T-helper 1 cell treated with Interleukin-12 subunit alpha and Interleukin-12 subunit beta and Interleukin-4 antibody, amounts not matched to agents 30 μg/mL and 1 μg/mL, for 36 hours (primary cell): Measurements from ENCODE around the gene TCF12.

Experiments
- H3K27ac Mint-ChIP-seq: one replicate; pipeline ENCODE4 v1.8.0; 2021; ENCODE audit warnings: mild to moderate bottlenecking, mixed read lengths
- H3K27me3 Mint-ChIP-seq: one replicate; pipeline ENCODE4 v1.8.0; 2021; ENCODE audit warnings: low read depth, mixed read lengths
- H3K36me3 Mint-ChIP-seq: one replicate; pipeline ENCODE4 v1.8.0; 2021; ENCODE audit warnings: low read depth, mixed read lengths
- H3K4me1 Mint-ChIP-seq: one replicate; pipeline ENCODE4 v1.8.0; 2021; ENCODE audit warnings: low read depth, mixed read lengths
- H3K4me3 Mint-ChIP-seq: one replicate; pipeline ENCODE4 v1.8.0; 2021; ENCODE audit warnings: mild to moderate bottlenecking, moderate library complexity, mixed read lengths
- H3K9me3 Mint-ChIP-seq: one replicate; pipeline ENCODE4 v1.8.0; 2021; ENCODE audit warnings: mixed read lengths

The TCF12 gene

DNA sequence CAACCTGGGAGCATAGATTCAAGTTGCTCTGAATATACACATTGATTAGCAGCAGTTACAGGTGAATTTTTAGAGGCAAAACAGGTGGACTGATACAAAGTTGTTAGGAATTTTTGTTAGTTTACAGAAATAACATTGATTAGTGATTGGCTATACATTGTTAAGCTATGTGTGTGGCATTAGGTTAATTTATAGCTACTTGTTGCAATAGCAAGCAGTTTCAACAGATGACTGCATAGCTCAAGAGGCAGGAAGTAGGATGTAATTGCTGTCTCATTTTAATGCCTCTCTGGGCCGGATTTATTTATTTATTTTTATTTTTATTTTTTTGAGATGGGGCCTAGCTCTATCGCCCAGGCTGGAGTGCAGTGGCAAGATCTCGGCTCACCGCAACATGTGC lies 99.7 kb downstream of the TCF12 start:
- peaks cover 9% of the 10 kb centered on the region for H3K9me3 Mint-ChIP-seq
- H3K27me3 Mint-ChIP-seq: no peaks in the 10 kb centered on the region
- H3K4me3 Mint-ChIP-seq: no peak overlapping the region
- H3K27ac Mint-ChIP-seq: no peak overlapping the region
- peaks cover 8% of the 10 kb centered on the region for H3K36me3 Mint-ChIP-seq
- H3K4me1 Mint-ChIP-seq: peaks cover 14% of the 10 kb centered on the region

DNA sequence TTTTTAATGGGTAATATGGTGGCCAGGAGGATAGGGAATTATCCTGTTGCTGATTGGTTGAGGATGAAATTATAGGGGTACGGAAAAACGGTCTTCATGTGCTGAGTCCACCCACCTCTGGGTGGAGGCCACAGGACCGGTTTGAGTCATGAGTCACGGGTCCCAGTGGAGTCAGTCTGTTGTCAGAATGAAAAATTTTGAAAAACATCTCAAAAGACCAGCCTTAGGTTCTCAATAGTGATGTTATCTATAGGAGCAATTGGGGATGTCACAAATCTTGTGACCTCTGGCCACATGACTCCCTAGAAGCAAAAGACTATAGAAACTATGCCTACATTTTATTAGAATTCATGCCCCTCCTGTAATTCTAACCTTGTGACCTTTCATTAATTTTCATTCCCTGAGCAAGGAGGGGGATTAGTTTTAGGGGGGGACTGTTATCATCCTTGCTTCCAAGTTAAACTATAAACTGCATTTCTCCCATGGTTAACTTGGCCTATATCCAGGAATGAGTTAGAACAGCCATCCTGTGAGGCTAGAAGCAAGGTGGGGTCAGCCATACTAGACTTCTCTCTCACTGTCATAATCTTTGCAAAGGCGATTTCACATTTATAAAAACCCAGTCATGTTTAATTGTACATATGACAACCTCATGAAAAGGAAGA lies 101.2 kb downstream of the TCF12 start:
- H3K4me3 Mint-ChIP-seq: no peak overlapping the region
- H3K27ac Mint-ChIP-seq: no peak overlapping the region
- no peaks in the 10 kb centered on the region for H3K27me3 Mint-ChIP-seq
- H3K9me3 Mint-ChIP-seq: peaks cover 9% of the 10 kb centered on the region
- peaks cover 8% of the 10 kb centered on the region for H3K36me3 Mint-ChIP-seq
- H3K4me1 Mint-ChIP-seq: peaks cover 17% of the 10 kb centered on the region

DNA sequence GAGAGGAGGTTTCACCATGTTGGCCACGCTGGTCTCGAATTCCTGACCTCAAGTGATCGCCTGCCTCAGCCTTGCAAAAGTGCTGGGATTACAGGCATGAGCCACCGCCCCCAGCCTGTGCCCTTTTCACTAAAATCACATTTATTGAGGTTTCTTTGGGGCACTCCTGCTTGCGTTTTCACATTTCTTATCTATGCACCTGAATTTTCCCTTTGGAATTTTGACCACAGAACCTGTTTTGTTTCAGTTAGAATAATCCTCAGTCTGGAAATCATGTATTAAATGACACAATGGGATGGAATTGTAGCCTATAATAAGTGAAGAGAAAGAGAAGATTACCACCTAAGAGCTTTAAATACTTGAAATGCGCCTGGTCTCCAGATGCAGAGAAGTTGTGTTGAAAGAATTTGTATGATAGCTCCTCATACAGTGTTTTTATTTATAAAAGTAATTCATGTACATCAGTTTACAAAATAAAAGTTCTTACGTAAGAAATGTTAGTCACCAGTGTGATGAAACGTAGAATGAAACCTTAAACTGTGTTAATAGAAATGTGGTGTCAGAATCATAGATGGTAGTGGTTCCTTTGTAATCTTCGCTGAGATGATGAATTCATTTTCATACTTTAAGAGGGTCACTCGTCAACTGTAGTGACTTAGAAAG lies 107.0 kb downstream of the TCF12 start:
- Mint-ChIP-seq H3K27me3 (no peaks in the 10 kb centered on the region), H3K27ac (no peak overlapping the region), H3K4me3 (no peak overlapping the region), H3K4me1 (peaks cover 16% of the 10 kb centered on the region), H3K9me3 (peaks cover 9% of the 10 kb centered on the region), H3K36me3 (peaks cover 10% of the 10 kb centered on the region)

DNA sequence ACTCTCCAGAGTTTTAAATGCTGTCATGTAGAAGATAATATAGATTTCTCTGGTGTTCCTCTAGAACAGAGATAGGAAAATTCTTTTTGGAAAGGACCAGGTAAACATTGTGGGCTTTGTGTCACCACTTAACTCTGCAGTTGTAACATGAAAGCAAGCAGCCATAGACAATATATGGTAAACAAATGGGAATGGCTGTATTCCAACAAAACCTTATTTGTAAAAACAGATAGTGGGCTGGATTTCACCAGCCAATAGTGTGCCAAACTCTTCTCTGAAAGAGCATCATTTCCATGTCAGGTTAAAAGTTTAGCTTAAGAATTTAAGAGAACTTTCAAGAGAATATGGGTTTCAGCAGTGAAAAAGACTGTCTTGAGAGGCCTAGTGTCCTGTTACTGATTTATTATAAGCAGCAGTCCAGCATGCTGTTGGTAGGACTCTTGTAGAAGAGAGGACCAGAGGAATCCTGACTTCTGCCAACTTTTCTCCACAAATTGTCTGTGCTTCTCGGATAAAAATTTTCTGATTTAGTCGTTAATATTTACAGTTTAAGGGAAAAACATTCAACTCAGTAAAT lies 107.7 kb downstream of the TCF12 start:
- peaks cover 5% of the 10 kb centered on the region for H3K36me3 Mint-ChIP-seq
- no peak overlapping the region for H3K27ac Mint-ChIP-seq
- peaks cover 17% of the 10 kb centered on the region for H3K4me1 Mint-ChIP-seq
- H3K4me3 Mint-ChIP-seq: no peak overlapping the region
- H3K9me3 Mint-ChIP-seq: peaks cover 9% of the 10 kb centered on the region
- no peaks in the 10 kb centered on the region for H3K27me3 Mint-ChIP-seq

DNA sequence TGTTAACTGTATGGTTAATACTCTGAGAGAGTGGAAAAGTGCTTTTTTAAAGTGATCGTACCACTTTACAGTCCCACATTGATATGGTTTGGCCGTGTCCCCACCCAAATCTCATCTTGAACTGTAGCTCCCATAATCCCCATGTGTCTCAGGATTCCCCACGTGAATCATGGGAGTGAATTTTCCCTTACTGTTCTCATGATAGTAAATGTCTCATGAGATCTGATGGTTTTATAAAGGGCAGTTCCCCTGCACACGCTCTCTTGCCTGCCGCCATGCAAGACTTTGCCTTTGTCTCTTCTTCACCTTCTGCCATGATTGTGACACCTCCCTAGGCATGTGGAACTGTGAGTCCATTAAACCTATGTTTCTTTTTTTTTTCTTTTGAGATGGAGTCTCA lies 109.2 kb downstream of the TCF12 start:
- Mint-ChIP-seq H3K9me3 (no peaks in the 10 kb centered on the region), H3K36me3 (peaks cover 3% of the 10 kb centered on the region), H3K27me3 (no peaks in the 10 kb centered on the region), H3K4me1 (peaks cover 16% of the 10 kb centered on the region), H3K27ac (no peak overlapping the region), H3K4me3 (no peak overlapping the region)

DNA sequence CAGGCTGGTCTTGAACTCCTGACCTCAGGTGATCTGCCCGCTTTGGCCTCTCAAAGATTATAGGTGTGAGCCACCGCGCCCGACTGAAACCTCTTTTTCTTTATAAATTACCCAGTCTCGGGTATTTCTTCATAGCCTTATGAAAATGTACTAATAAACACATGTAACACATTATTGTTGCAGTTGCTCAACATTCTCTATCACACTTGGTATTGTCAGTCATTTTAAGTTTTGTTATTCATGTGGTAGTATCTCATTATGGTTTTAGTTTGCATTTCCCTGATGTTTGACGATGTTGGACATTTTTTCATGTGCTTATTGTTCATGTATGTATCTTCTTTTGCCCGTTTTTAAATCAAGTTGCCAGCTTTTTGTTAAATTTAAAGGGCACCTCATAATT lies 109.7 kb downstream of the TCF12 start:
- Mint-ChIP-seq H3K4me3 (no peak overlapping the region), H3K36me3 (peaks cover 1% of the 10 kb centered on the region), H3K27ac (no peak overlapping the region), H3K27me3 (no peaks in the 10 kb centered on the region), H3K9me3 (no peaks in the 10 kb centered on the region), H3K4me1 (peaks cover 12% of the 10 kb centered on the region)

DNA sequence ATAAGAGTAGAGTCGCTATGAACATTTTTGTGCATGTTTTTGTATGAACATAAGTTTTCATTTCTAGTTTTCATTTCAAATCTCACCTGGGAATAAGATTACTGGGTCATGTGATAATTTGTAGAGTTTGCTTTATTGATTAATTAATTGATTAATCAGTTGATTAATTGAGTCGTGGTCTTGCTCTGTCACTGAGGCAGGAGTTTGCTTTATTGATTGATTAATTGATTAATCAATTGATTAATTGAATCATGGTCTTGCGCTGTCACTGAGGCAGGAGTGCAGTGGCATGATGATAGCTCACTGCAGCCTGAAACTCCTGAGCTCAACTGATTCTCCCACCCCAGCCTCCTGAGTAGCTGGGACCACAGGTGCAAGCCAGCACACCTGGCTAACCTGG lies 111.6 kb downstream of the TCF12 start:
- Mint-ChIP-seq H3K4me1 (peaks cover 9% of the 10 kb centered on the region), H3K9me3 (no peaks in the 10 kb centered on the region), H3K4me3 (no peak overlapping the region), H3K27ac (no peak overlapping the region), H3K27me3 (no peaks in the 10 kb centered on the region), H3K36me3 (peaks cover 1% of the 10 kb centered on the region)

DNA sequence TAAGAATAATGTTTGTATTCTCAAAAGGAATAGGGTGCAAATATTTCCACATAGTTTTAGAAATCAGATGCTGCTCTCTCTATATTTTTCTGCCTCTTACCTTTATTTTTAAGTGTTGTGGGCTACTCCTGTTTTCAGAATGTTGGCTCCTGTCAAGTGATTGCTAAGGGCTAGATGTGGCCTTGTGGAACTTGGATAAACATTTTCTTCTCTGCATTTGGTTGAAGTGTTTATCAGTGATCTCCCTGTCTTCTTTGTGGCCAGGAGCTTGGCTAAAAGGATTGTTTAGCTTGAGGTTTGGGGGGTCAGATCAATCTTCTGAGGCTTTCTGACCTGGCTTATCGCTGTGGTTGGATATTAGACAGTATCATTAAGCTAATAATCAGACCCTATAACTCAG lies 112.6 kb downstream of the TCF12 start:
- Mint-ChIP-seq H3K4me1 (peaks cover 10% of the 10 kb centered on the region), H3K4me3 (no peak overlapping the region), H3K27me3 (no peaks in the 10 kb centered on the region), H3K27ac (no peak overlapping the region), H3K9me3 (no peaks in the 10 kb centered on the region), H3K36me3 (peaks cover 1% of the 10 kb centered on the region)

DNA sequence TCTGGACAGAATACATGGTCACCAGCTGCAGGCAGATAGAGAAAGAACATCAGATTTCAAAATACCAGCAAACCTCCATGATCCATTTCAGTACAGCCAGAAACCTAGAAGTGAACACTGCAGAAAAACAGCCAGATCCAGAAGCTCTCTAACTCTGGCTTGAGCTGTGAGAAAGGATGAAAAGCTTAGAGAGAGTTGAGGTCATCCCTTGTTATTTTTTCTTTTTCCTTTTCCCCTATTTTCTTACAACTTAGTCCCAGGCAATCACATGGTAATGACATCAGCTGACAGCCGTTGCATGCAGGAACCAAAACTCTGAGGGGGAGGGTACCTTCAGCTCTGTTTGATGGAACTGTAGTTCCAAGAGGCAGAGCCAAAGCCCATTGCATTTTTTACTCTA lies 113.2 kb downstream of the TCF12 start:
- no peaks in the 10 kb centered on the region for H3K27me3 Mint-ChIP-seq
- H3K4me1 Mint-ChIP-seq: peaks cover 11% of the 10 kb centered on the region
- no peak overlapping the region for H3K4me3 Mint-ChIP-seq
- H3K27ac Mint-ChIP-seq: no peak overlapping the region
- H3K9me3 Mint-ChIP-seq: no peaks in the 10 kb centered on the region
- H3K36me3 Mint-ChIP-seq: peaks cover 1% of the 10 kb centered on the region

DNA sequence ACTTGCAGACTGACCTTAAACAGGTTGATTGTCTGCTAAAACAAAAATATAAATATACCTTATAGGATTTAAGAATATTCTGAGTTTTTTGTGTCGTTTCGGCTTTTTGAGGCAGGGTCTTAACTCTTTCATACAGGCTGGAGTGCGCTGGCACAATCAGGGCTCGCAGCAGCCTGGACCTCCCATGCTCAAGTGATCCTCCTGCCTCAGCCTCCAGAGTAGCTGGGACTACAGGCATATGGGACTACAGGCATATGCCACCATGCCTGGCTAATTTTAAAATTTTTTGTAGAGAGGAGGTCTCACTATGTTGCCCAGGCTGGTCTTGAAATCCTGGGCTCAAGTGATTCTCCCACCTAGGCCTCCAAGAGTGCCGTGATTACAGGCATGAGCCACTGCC lies 113.9 kb downstream of the TCF12 start:
- no peak overlapping the region for H3K4me3 Mint-ChIP-seq
- peaks cover 18% of the 10 kb centered on the region for H3K4me1 Mint-ChIP-seq
- no peaks in the 10 kb centered on the region for H3K9me3 Mint-ChIP-seq
- H3K36me3 Mint-ChIP-seq: peaks cover 1% of the 10 kb centered on the region
- no peak overlapping the region for H3K27ac Mint-ChIP-seq
- no peaks in the 10 kb centered on the region for H3K27me3 Mint-ChIP-seq

DNA sequence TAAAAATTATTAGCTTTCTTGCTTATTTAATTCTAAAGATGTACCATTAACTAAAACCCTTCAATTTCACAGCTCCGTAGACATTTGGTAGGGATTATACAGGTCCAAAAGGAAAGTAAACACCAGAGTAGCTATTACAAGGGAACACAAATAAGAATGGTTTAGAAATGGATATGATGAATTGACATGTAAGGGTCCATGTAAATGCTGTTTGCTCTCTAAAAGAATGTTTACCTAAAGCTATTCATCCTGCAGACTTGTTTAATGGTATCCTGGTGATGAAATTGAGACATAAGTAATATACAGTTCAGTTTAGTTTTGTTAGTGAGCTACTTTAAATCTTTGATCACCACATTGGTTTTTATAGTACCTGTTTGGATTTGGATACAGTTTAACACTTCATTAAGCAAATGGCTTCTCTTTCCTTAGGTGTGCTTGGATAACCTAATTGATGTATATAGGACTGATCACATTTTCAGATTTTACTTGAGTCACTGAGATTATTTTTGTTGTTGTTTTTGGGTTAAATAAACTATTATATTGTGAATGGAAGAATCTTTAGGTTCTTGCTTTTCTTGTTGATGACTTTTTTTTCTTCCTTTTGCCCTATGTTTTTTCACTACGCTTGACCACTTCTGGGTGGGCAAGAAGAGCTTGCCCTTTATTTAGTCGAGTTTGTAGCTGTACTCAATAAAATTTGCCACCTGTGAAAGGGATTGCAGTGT lies 115.4 kb downstream of the TCF12 start:
- H3K9me3 Mint-ChIP-seq: no peaks in the 10 kb centered on the region
- no peak overlapping the region for H3K4me3 Mint-ChIP-seq
- peaks cover 21% of the 10 kb centered on the region for H3K4me1 Mint-ChIP-seq
- no peaks in the 10 kb centered on the region for H3K36me3 Mint-ChIP-seq
- H3K27ac Mint-ChIP-seq: no peak overlapping the region
- H3K27me3 Mint-ChIP-seq: no peaks in the 10 kb centered on the region

DNA sequence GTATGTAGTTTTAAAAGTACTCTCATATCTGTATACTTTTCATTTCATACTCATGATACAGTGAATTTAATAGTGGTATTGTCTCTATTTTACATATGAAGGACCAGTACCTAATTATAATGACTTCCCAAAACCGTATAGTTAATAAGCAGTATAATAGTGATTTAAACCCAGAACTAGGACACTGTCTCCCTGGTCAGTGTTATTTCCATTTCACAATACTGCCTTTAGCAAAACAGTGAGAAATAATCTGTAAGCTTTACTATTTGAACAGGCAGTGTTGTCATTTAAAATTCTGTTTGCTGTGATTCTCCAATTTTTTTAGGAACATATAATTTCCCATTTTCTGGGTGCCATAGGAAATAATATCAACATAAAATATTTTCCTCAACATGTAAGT lies 116.2 kb downstream of the TCF12 start:
- Mint-ChIP-seq H3K27me3 (no peaks in the 10 kb centered on the region), H3K4me3 (no peak overlapping the region), H3K9me3 (no peaks in the 10 kb centered on the region), H3K27ac (no peak overlapping the region), H3K4me1 (peaks cover 22% of the 10 kb centered on the region), H3K36me3 (no peaks in the 10 kb centered on the region)

DNA sequence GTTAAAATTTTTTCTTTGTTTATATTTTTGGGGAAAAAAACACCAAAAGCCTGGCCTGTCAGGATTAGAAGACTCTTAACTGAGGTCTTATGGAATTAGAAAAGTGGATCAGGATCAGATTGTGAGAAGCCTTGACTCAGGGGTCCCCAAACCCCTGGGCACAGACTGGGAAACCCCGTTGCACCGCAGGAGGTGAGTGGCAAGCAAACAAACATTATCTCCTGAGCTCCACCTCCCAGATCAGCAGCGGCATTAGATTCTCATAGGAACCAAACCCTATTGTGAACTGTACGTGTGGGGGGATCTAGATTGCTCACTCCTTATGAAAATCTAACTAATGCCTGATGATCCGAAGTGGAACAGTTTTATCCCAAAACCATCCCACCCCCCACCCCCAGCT lies 117.2 kb downstream of the TCF12 start:
- Mint-ChIP-seq H3K36me3 (no peaks in the 10 kb centered on the region), H3K27me3 (no peaks in the 10 kb centered on the region), H3K9me3 (no peaks in the 10 kb centered on the region), H3K4me3 (no peak overlapping the region), H3K27ac (no peak overlapping the region), H3K4me1 (peaks cover 25% of the 10 kb centered on the region)

DNA sequence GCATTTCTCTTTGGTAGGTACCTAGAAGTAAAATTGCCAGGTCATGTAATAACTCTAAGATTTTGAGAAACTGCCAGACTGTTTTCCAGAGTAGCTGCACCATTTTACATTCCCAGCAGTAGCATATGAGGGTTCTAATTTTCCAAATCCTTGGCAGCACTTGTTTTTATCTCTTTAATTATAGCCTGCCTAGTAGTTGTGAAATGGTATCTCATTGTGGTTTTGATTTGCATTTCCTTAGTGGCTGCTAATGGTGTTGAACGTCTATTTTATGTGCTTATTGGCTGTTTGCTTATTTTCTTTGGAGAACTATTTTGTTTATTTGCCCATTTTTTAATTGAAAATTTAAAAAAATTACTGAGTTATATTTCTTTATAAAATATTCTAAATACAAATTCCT lies 117.9 kb downstream of the TCF12 start:
- H3K4me1 Mint-ChIP-seq: peaks cover 23% of the 10 kb centered on the region

DNA sequence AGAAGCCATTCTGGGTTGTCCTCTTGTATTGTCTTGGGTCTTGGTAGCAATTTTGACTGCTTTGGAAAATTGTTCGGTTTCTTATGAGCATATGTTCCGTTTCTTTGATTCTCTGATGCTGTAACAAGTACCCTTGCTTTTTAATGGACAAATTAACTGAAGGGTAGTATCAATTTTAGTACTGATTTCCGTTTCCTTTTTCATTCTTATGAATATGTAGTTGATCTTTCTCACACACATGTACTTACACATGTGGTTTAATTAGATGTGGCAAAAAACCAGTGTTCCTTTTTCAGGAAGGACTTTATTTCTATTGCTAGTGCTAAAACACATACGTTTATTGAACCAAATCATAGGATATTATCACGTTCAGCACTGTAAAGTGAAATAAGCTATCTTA lies 119.1 kb downstream of the TCF12 start:
- Mint-ChIP-seq H3K9me3 (no peaks in the 10 kb centered on the region), H3K4me3 (no peak overlapping the region), H3K4me1 (peaks cover 20% of the 10 kb centered on the region), H3K27me3 (no peaks in the 10 kb centered on the region), H3K36me3 (no peaks in the 10 kb centered on the region), H3K27ac (no peak overlapping the region)

More for the DNA sequence above, 117.9 kb downstream of the TCF12 start:
- Mint-ChIP-seq H3K36me3 (no peaks in the 10 kb centered on the region), H3K27me3 (no peaks in the 10 kb centered on the region), H3K9me3 (no peaks in the 10 kb centered on the region), H3K4me3 (no peak overlapping the region), H3K27ac (no peak overlapping the region)
